T-cell (primary cell): ENCODE results near the gene ITGA4. TPM values are rescaled to one million over a fixed set of nuclear protein-coding genes. Genes with fewer than 3 reads are reported as not detected.

Source experiments
- ATAC-seq, 4 experiments: fragments of 200-7000 bp in 3 of 4; fragments of 150-1000 bp in 1 of 4; cut with Tn5 transposase; replicated peaks in 1 of 4; 1 replicate in 3 of 4; 2 replicates in 1 of 4; pipeline ENCODE4 v1.10.0; 2021; ENCODE audit warnings: moderate library complexity in 3 of 4, mild to moderate bottlenecking in 2 of 4, moderate number of reproducible peaks in 1 of 4
- CTCF ChIA-PET, 2 donors: fragments of 300-600 bp; sonication (Branson Sonifier 250); formaldehyde crosslinking; loops; one replicate each; lab custom pipeline; 2022; ENCODE audit warnings: antibody characterized with exemption in 2 of 2; lab: Charles Lee
- POLR2A ChIA-PET, 2 donors: fragments of 300-600 bp; sonication (Branson Sonifier 250); formaldehyde crosslinking; loops; one replicate each; lab custom pipeline; 2022; ENCODE audit warnings: antibody characterized with exemption in 2 of 2; lab: Charles Lee
- DNase-seq, 35 experiments: peaks; one replicate each; pipeline versions ENCODE4 v3.0.0 to v3.0.0-alpha.2; 2013 to 2023
- H3K27ac ChIP-seq: one replicate; pipeline ENCODE4 v1.5.1; 2013; ENCODE audit warnings: low read length
- H3K27me3 ChIP-seq, 2 experiments: replicated peaks in 1 of 2; 1 replicate in 1 of 2; 2 replicates in 1 of 2; pipeline versions ENCODE4 v1.6.1 to v1.7.0; 2013; ENCODE audit warnings: low read length in 1 of 2, mixed read lengths in 1 of 2; ENCODE audit not compliant: control insufficient read depth in 2 of 2, insufficient read depth in 2 of 2; ENCODE audit errors: extremely low read depth in 1 of 2
- H3K36me3 ChIP-seq, 2 donors: 1 replicate in 1 of 2; 2 replicates in 1 of 2; pipeline versions ENCODE4 v1.6.1 to v1.7.0; 2013; ENCODE audit warnings: low read length in 1 of 2; ENCODE audit not compliant: control insufficient read depth in 2 of 2, insufficient read depth in 1 of 2; ENCODE audit errors: extremely low read depth in 1 of 2
- H3K4me1 ChIP-seq, 2 experiments: 1 replicate in 1 of 2; 2 replicates in 1 of 2; pipeline versions ENCODE4 v1.6.1 to v1.7.0; 2013; ENCODE audit warnings: low read length in 2 of 2, mixed read lengths in 1 of 2; ENCODE audit not compliant: insufficient read depth in 2 of 2, control insufficient read depth in 1 of 2; ENCODE audit errors: extremely low read depth in 1 of 2
- H3K4me3 ChIP-seq, 2 donors: 1 replicate in 1 of 2; 2 replicates in 1 of 2; pipeline versions ENCODE4 v1.5.1 to v1.7.0; 2013; ENCODE audit warnings: mild to moderate bottlenecking in 2 of 2, low read length in 1 of 2, moderate library complexity in 1 of 2; ENCODE audit not compliant: control insufficient read depth in 1 of 2; ENCODE audit errors: extremely low read depth in 1 of 2
- H3K9me3 ChIP-seq: 2 replicates; pipeline ENCODE4 v1.7.0; 2013
- H3K27ac Mint-ChIP-seq, 2 donors: one replicate each; pipeline ENCODE4 v1.8.0; 2020 to 2021; ENCODE audit warnings: mild to moderate bottlenecking in 2 of 2, mixed read lengths in 2 of 2
- H3K27me3 Mint-ChIP-seq, 2 donors: one replicate each; pipeline ENCODE4 v1.8.0; 2021 to 2022; ENCODE audit warnings: mixed read lengths in 2 of 2
- H3K36me3 Mint-ChIP-seq: one replicate; pipeline ENCODE4 v1.8.0; 2021; ENCODE audit warnings: mixed read lengths
- H3K4me1 Mint-ChIP-seq, 3 donors: one replicate each; pipeline ENCODE4 v1.8.0; 2020 to 2022; ENCODE audit warnings: mixed read lengths in 3 of 3, mild to moderate bottlenecking in 1 of 3
- H3K4me3 Mint-ChIP-seq, 3 donors: one replicate each; pipeline ENCODE4 v1.8.0; 2020 to 2022; ENCODE audit warnings: mild to moderate bottlenecking in 3 of 3, mixed read lengths in 3 of 3, moderate library complexity in 3 of 3
- H3K9me3 Mint-ChIP-seq, 3 donors: one replicate each; pipeline ENCODE4 v1.8.0; 2020 to 2022; ENCODE audit warnings: mixed read lengths in 3 of 3
- WGBS: methylation state at CpG from one replicate; pipeline ENCODE4 v1.1.5; 2013; ENCODE audit warnings: missing lambda C conversion rate; ENCODE audit not compliant: insufficient coverage; 5-methylcytosine and 5-hydroxymethylcytosine counted together
- total RNA-seq, 35 experiments: library from RNA in 6 of 35; stranded (reverse) in 6 of 35; fragments of 120-200 nt in 1 of 35; gene quantifications; one replicate each; pipeline versions ENCODE4 v1.2.1 to v1.2.4 and lab custom pipeline; 2013 to 2026

Gene ITGA4
- total RNA-seq, 5 donors from 2014 or later (not counting 1 experiment from before 2014, with no cell fraction given) = 150 to 318 (median 255) TPM

- ChIA-PET CTCF (interaction anchor here (0.6 to 2.9 kb wide), 29 partner anchors 9 to 478 kb away, joined by 3 to 37 read pairs (median 4); partner anchors contain the start of gene ITGA4 (in 2 of the 2)), POLR2A (interaction anchor here (0.5 to 1.3 kb wide), 10 partner anchors 9 to 1559 kb away, joined by 3 to 10 read pairs (median 4); no protein-coding TSS in a partner anchor)
- H3K36me3 ChIP-seq = peaks cover 0 to 28% of the 10 kb centered on the region in 2 donors
- DNase-seq = peak; percentile 42 to 90 (median 72)
- H3K27ac ChIP-seq = peak overlapping the region; percentile 58
- no peaks in the 10 kb centered on the region for H3K27me3 Mint-ChIP-seq
- peak in 1 of 4 experiments; percentile 79 for ATAC-seq
- 6% methylated on average over 2 of the region's 4 CpGs for WGBS
- H3K36me3 Mint-ChIP-seq = peaks cover 49% of the 10 kb centered on the region
- no peaks in the 10 kb centered on the region for H3K9me3 ChIP-seq
- no peaks in the 10 kb centered on the region for H3K9me3 Mint-ChIP-seq
- peak overlapping the region; percentile 23 to 71 for H3K27ac Mint-ChIP-seq
- H3K4me3 ChIP-seq = peak overlapping the region in 1 of 2 donors; percentile 0
- peak overlapping the region; percentile 40 to 57 (median 50) for H3K4me3 Mint-ChIP-seq
- no peaks in the 10 kb centered on the region for H3K27me3 ChIP-seq
- peaks cover 36 to 75% of the 10 kb centered on the region in 2 experiments for H3K4me1 ChIP-seq
- H3K4me1 Mint-ChIP-seq = peaks cover 85 to 91% (median 88%) of the 10 kb centered on the region in 3 donors
Measured at GRCh38 chr2:181466661-181467576, 9.7 kb downstream of the ITGA4 start.

DNA sequence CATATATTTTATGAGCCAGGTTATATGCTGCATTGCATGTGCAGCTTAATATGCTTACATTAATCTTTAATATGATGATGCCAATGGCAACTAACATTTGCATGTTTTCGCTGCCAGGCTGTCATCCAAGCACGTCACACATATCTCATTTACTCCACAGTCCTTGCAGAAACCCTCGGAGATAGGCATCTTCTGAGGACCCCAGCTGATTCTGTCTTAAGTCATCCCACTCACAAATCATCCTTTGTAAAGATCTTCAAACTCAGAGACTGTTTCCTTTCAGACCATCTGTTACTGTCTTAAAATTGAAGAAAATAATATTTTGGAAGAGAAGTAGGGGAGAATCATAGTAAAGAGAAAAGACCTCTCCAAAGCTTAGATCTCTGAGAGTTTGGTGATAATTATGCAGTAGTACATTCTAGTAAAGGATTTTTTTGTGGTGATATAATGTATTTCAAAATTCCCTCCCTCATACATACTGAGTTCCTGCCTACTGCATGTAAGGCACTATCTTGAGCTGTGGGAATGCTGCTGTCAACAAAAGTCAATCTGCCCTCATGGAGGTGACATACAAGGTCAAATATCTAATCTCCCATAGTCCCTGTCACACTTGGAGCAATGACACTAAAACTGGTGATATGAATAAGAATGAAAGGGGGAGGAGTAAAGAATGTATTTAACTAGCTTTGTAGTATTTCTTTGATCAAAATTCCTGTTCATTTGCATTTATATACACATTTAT is 11.0 kb downstream of the ITGA4 start:
- Mint-ChIP-seq H3K4me3 (peak overlapping the region; percentile 40 to 54 (median 50)), H3K36me3 (peaks cover 54% of the 10 kb centered on the region), H3K27ac (peak overlapping the region; percentile 54 to 56), H3K9me3 (no peaks in the 10 kb centered on the region), H3K27me3 (no peaks in the 10 kb centered on the region), H3K4me1 (peaks cover 85 to 91% (median 91%) of the 10 kb centered on the region in 3 donors)
- ChIA-PET POLR2A (no interaction called here), CTCF (interaction anchor here (0.6 to 2.9 kb wide), 11 partner anchors 8 to 409 kb away, joined by 3 to 37 read pairs (median 4); partner anchors contain the start of gene ITGA4 (in 2 of the 2))
- peak in 1 of 35 experiments; percentile 29 for DNase-seq
- Histone ChIP-seq H3K27ac (peak overlapping the region; percentile 58), H3K27me3 (no peaks in the 10 kb centered on the region), H3K4me1 (peaks cover 38 to 69% of the 10 kb centered on the region in 2 experiments), H3K4me3 (no peak overlapping the region), H3K9me3 (no peaks in the 10 kb centered on the region), H3K36me3 (peaks cover 0 to 26% of the 10 kb centered on the region in 2 donors)
- WGBS = 51% methylated on average over 3 of the region's 3 CpGs
- ATAC-seq = peak in 1 of 4 experiments; percentile 12

DNA sequence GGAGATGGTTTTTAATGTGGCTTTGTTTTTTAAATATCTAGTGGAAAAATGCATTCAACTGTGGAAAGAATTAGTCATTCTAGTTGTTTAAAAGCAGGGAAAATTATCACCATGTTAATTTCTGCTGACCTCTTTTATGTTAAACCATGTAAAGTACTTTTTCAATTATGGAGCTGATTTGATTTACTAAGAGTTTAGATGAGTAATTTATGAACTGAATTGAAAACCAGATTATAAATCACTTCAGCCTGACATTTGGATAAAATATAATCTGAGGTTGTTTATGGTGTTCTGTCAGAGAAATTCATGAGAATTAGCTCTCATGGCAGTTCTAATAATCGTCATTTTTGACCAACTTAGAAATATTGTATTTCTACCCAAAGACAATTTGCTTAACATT is 11.6 kb downstream of the ITGA4 start:
- Mint-ChIP-seq H3K4me3 (peak overlapping the region in 1 of 3 donors; percentile 50), H3K27ac (peak overlapping the region; percentile 13 to 20), H3K27me3 (no peaks in the 10 kb centered on the region), H3K36me3 (peaks cover 55% of the 10 kb centered on the region), H3K9me3 (no peaks in the 10 kb centered on the region), H3K4me1 (peaks cover 85 to 91% (median 91%) of the 10 kb centered on the region in 3 donors)
- peaks cover 0 to 26% of the 10 kb centered on the region in 2 donors for H3K36me3 ChIP-seq
- H3K27ac ChIP-seq = no peak overlapping the region
- ChIA-PET POLR2A (interaction anchor here in 1 of 2 donors (0.6 kb wide), 1 partner anchor 142 kb away, joined by 3 read pairs; no protein-coding TSS in a partner anchor), CTCF (interaction anchor here (0.8 to 1.7 kb wide), 7 partner anchors 8 to 384 kb away, joined by 3 to 8 read pairs (median 3); partner anchors contain the start of gene ITGA4 (in 1 of the 2))
- H3K4me1 ChIP-seq = peaks cover 36 to 62% of the 10 kb centered on the region in 2 experiments
- DNase-seq = no peak
- no peaks in the 10 kb centered on the region for H3K27me3 ChIP-seq
- WGBS = no CpG with 5 or more reads among the region's 1 CpG
- H3K4me3 ChIP-seq = no peak overlapping the region
- no peak for ATAC-seq
- H3K9me3 ChIP-seq = no peaks in the 10 kb centered on the region

DNA sequence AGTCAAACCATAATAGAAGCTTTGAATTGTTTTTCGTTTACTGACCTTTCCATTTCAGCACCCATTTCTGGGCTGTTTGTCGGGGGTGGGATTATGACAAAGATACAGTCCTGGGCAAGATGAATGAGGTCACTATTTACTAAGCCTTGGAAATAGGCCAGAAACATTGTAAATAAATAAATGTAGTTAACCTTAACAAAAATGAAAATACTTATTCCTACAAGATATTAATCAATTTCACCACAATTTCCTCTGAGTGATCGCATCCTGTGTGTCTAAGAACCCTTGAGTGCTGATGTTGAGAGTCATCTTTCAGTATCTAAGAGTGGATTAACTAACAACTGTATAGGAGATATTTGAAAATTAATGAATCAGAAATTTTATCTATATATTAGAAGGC is 14.0 kb downstream of the ITGA4 start:
- WGBS = no CpG with 5 or more reads among the region's 3 CpGs
- Mint-ChIP-seq H3K4me3 (peak overlapping the region; percentile 58 to 67 (median 61)), H3K36me3 (peaks cover 62% of the 10 kb centered on the region), H3K27ac (peak overlapping the region; percentile 75 to 81), H3K9me3 (no peaks in the 10 kb centered on the region), H3K4me1 (peaks cover 82 to 88% (median 88%) of the 10 kb centered on the region in 3 donors), H3K27me3 (no peaks in the 10 kb centered on the region)
- Histone ChIP-seq H3K9me3 (no peaks in the 10 kb centered on the region), H3K36me3 (peaks cover 0 to 33% of the 10 kb centered on the region in 2 donors), H3K27me3 (no peaks in the 10 kb centered on the region), H3K27ac (peak overlapping the region; percentile 10), H3K4me3 (no peak overlapping the region), H3K4me1 (peaks cover 25 to 42% of the 10 kb centered on the region in 2 experiments)
- POLR2A ChIA-PET = interaction anchor here in 1 of 2 donors (0.6 kb wide), 1 partner anchor 28 kb away, joined by 3 read pairs; no protein-coding TSS in a partner anchor
- DNase-seq (peak in 1 of 35 experiments; percentile 52), ATAC-seq (peak in 2 of 4 experiments; percentile 29 to 61)
- CTCF ChIA-PET = interaction anchor here (0.9 to 1.7 kb wide), 3 partner anchors 350 to 367 kb away, joined by 3 to 5 read pairs (median 4); no protein-coding TSS in a partner anchor

GRCh38 chr2:181471783-181472182 is 14.6 kb downstream of the ITGA4 start:
- peak in 2 of 35 experiments; percentile 4 to 29 for DNase-seq
- H3K4me1 ChIP-seq = peaks cover 23 to 36% of the 10 kb centered on the region in 2 experiments
- CTCF ChIA-PET = interaction anchor here (0.8 to 1.7 kb wide), 5 partner anchors 10 to 368 kb away, joined by 3 to 5 read pairs (median 3); no protein-coding TSS in a partner anchor

More at GRCh38 chr2:181471783-181472182, 14.6 kb downstream of the ITGA4 start:
- H3K9me3 Mint-ChIP-seq = no peaks in the 10 kb centered on the region
- no peak overlapping the region for H3K4me3 ChIP-seq
- H3K4me3 Mint-ChIP-seq = peak overlapping the region; percentile 58 to 62 (median 61)
- H3K4me1 Mint-ChIP-seq = peaks cover 82 to 89% (median 88%) of the 10 kb centered on the region in 3 donors
- peak overlapping the region; percentile 29 to 44 for H3K27ac Mint-ChIP-seq
- POLR2A ChIA-PET = no interaction called here
- no peaks in the 10 kb centered on the region for H3K27me3 Mint-ChIP-seq
- H3K36me3 Mint-ChIP-seq = peaks cover 68% of the 10 kb centered on the region
- H3K36me3 ChIP-seq = peaks cover 0 to 38% of the 10 kb centered on the region in 2 donors
- H3K9me3 ChIP-seq = no peaks in the 10 kb centered on the region
- H3K27me3 ChIP-seq = no peaks in the 10 kb centered on the region
- ATAC-seq = peak in 1 of 4 experiments; percentile 26
- H3K27ac ChIP-seq = peak overlapping the region; percentile 10
